Trophoblast cell (in vitro differentiated cells and primary cell): ENCODE measurements around the gene CCN6.
A peak's percentile ranks its signal among the peaks of the same experiment; 100 is the strongest.

Experiments
- DNase-seq, 2 donors: peaks; one replicate each; pipeline ENCODE4 v3.0.0-alpha.2; 2016
- H2AFZ ChIP-seq: 2 replicates; pipeline ENCODE4 v1.6.1; 2013; ENCODE audit warnings: low read length, moderate library complexity, mild to moderate bottlenecking; ENCODE audit not compliant: insufficient read depth, poor library complexity
- H2AK5ac ChIP-seq: 2 replicates; pipeline ENCODE4 v1.6.1; 2013; ENCODE audit warnings: mild to moderate bottlenecking, low read length
- H2BK120ac ChIP-seq: 2 replicates; pipeline ENCODE4 v1.6.1; 2013; ENCODE audit warnings: low read length, mild to moderate bottlenecking, moderate library complexity; ENCODE audit not compliant: insufficient read depth, poor library complexity
- H2BK12ac ChIP-seq: 2 replicates; pipeline ENCODE4 v1.6.1; 2013; ENCODE audit warnings: mild to moderate bottlenecking, low read length, moderate library complexity
- H2BK5ac ChIP-seq: 2 replicates; pipeline ENCODE4 v1.6.1; 2013; ENCODE audit warnings: low read length, low read depth, moderate library complexity, mild to moderate bottlenecking; ENCODE audit not compliant: poor library complexity
- H3K14ac ChIP-seq: 2 replicates; pipeline ENCODE4 v1.6.1; 2013; ENCODE audit warnings: mild to moderate bottlenecking, low read length
- H3K18ac ChIP-seq: 2 replicates; pipeline ENCODE4 v1.6.1; 2013; ENCODE audit warnings: mild to moderate bottlenecking, low read length
- H3K23ac ChIP-seq: 2 replicates; pipeline ENCODE4 v1.6.1; 2013; ENCODE audit warnings: low read length
- H3K27ac ChIP-seq: 2 replicates; pipeline ENCODE4 v1.5.1; 2013; ENCODE audit warnings: low read depth, mild to moderate bottlenecking, inconsistent platforms, low read length, moderate library complexity
- H3K27me3 ChIP-seq: 2 replicates; pipeline ENCODE4 v1.6.1; 2013; ENCODE audit warnings: inconsistent platforms, mild to moderate bottlenecking, low read length, moderate library complexity; ENCODE audit not compliant: insufficient read depth
- H3K36me3 ChIP-seq, 2 experiments: 1 replicate in 1 of 2; 2 replicates in 1 of 2; pipeline ENCODE4 v1.6.1; 2013; ENCODE audit warnings: low read length in 2 of 2, mild to moderate bottlenecking in 2 of 2, moderate library complexity in 1 of 2; ENCODE audit not compliant: insufficient read depth in 2 of 2, control insufficient read depth in 1 of 2
- H3K4ac ChIP-seq: 2 replicates; pipeline ENCODE4 v1.6.1; 2013; ENCODE audit warnings: low read depth, mild to moderate bottlenecking, low read length, moderate library complexity
- H3K4me1 ChIP-seq, 2 experiments: 1 replicate in 1 of 2; 2 replicates in 1 of 2; pipeline ENCODE4 v1.6.1; 2013; ENCODE audit warnings: low read length in 2 of 2, mild to moderate bottlenecking in 2 of 2, moderate library complexity in 1 of 2; ENCODE audit not compliant: insufficient read depth in 2 of 2, control insufficient read depth in 1 of 2
- H3K4me2 ChIP-seq: 2 replicates; pipeline ENCODE4 v1.6.1; 2013; ENCODE audit warnings: inconsistent platforms, mild to moderate bottlenecking, low read length, moderate library complexity
- H3K4me3 ChIP-seq: 2 replicates; pipeline ENCODE4 v1.5.1; 2013; ENCODE audit warnings: mild to moderate bottlenecking, low read depth, low read length, inconsistent platforms
- H3K79me1 ChIP-seq: one replicate; pipeline ENCODE4 v1.6.1; 2013; ENCODE audit warnings: low read length
- H3K79me2 ChIP-seq: 2 replicates; pipeline ENCODE4 v1.6.1; 2013; ENCODE audit warnings: low read length, mild to moderate bottlenecking; ENCODE audit not compliant: control insufficient read depth, insufficient read depth, poor library complexity
- H3K9ac ChIP-seq: 2 replicates; pipeline ENCODE4 v1.6.1; 2013; ENCODE audit warnings: mild to moderate bottlenecking, low read length
- H3K9me3 ChIP-seq: 2 replicates; pipeline ENCODE4 v1.6.1; 2013; ENCODE audit warnings: low read depth, mild to moderate bottlenecking, control low read depth, inconsistent platforms, low read length; ENCODE audit not compliant: insufficient read depth
- H4K12ac ChIP-seq: 2 replicates; pipeline ENCODE4 v1.6.1; 2013; ENCODE audit warnings: low read depth, mild to moderate bottlenecking, low read length, moderate library complexity
- H4K8ac ChIP-seq: 2 replicates; pipeline ENCODE4 v1.6.1; 2013; ENCODE audit warnings: low read depth, mild to moderate bottlenecking, low read length, moderate library complexity
- H4K91ac ChIP-seq: one replicate; pipeline ENCODE4 v1.6.1; 2013; ENCODE audit warnings: low read depth, mild to moderate bottlenecking, low read length, moderate library complexity
- WGBS: extraction: QIAGEN DNeasy Blood & Tissue Kit; methylation state at CpG from one replicate; pipeline ENCODE4 v1.1.7; 2013; ENCODE audit warnings: missing lambda C conversion rate; ENCODE audit not compliant: insufficient read length, insufficient coverage; ENCODE audit errors: extremely low coverage; 5-methylcytosine and 5-hydroxymethylcytosine counted together

Gene CCN6

DNA sequence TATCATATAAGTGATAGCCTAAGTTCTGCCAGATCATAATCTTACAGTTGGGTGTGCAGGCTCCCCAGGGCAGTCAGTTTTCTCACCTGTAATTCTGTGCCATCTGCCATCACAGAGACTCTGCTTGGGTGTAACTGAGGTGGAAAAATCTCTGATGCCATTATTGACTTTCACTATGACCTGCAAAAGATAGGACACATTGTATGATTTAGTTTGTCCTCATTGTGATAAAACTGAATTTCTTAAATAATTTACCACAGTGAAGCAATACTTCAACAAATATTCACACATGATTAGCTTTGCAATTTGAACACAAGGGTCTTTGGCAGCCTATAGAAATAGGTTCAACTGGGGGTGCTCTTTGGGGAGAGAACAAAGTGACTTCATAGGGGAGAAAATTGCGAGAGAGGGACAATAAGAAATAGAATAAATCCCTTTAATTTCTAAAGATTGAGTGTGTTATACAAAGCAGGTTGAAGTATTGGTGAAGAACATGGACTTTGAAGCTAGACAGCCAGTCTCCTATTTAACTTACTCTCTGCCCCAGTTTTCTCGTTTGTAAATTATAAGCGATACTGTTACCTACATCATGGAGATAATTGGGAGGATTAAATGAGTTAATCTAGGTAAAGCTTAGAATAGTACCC lies 60.8 kb downstream of the CCN6 start:
- no peak overlapping the region for H4K91ac ChIP-seq
- no peaks in the 10 kb centered on the region for H3K79me1 ChIP-seq
- no peak overlapping the region for H3K4ac ChIP-seq
- no peak overlapping the region for H2BK120ac ChIP-seq
- no peaks in the 10 kb centered on the region for H3K79me2 ChIP-seq
- no peaks in the 10 kb centered on the region for H3K27me3 ChIP-seq
- no peak overlapping the region for H4K12ac ChIP-seq
- no peak overlapping the region for H2AFZ ChIP-seq
- no peak overlapping the region for H2BK5ac ChIP-seq
- H3K9me3 ChIP-seq: no peaks in the 10 kb centered on the region
- DNase-seq: no peak
- H3K18ac ChIP-seq: no peak overlapping the region
- H3K14ac ChIP-seq: no peak overlapping the region
- no peak overlapping the region for H3K9ac ChIP-seq
- no CpG with 5 or more reads among the region's 3 CpGs for WGBS
- no peaks in the 10 kb centered on the region for H3K4me1 ChIP-seq
- no peak overlapping the region for H4K8ac ChIP-seq
- no peak overlapping the region for H3K4me2 ChIP-seq
- H3K23ac ChIP-seq: no peak overlapping the region
- H3K4me3 ChIP-seq: no peak overlapping the region
- H2AK5ac ChIP-seq: no peak overlapping the region
- H2BK12ac ChIP-seq: no peak overlapping the region
- H3K36me3 ChIP-seq: no peaks in the 10 kb centered on the region
- no peak overlapping the region for H3K27ac ChIP-seq

DNA sequence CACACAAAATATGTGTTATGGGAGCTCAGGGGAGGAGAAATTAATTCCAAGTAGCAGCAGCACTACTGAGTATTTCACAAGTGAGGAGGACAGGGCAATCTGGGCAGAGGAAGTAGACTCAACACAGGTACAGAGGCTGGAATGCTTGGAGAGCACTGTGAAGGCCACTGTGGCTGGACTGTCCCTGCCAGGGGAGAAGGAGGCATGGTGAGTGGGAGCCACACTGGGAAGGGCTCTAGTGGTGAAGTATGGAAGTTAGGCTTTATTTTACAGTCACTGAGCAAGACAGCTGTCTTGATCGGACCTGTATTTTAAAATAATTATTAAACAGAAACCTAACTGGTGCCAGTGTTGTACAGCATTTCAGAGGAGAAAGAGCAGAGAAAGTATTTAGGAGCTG lies 62.3 kb downstream of the CCN6 start:
- Histone ChIP-seq H3K27me3 (no peaks in the 10 kb centered on the region), H3K4me1 (no peaks in the 10 kb centered on the region), H3K14ac (no peak overlapping the region), H3K79me1 (no peaks in the 10 kb centered on the region), H3K36me3 (no peaks in the 10 kb centered on the region), H3K9me3 (no peaks in the 10 kb centered on the region), H3K9ac (no peak overlapping the region), H3K4me3 (no peak overlapping the region), H3K23ac (no peak overlapping the region), H2BK120ac (no peak overlapping the region), H3K18ac (no peak overlapping the region), H4K12ac (no peak overlapping the region), H4K8ac (no peak overlapping the region), H2AK5ac (no peak overlapping the region), H3K4ac (no peak overlapping the region), H3K79me2 (no peaks in the 10 kb centered on the region), H2BK12ac (no peak overlapping the region), H3K27ac (no peak overlapping the region), H3K4me2 (no peak overlapping the region), H2BK5ac (no peak overlapping the region), H4K91ac (no peak overlapping the region), H2AFZ (no peak overlapping the region)
- no CpG with 5 or more reads among the region's 1 CpG for WGBS
- no peak for DNase-seq

DNA sequence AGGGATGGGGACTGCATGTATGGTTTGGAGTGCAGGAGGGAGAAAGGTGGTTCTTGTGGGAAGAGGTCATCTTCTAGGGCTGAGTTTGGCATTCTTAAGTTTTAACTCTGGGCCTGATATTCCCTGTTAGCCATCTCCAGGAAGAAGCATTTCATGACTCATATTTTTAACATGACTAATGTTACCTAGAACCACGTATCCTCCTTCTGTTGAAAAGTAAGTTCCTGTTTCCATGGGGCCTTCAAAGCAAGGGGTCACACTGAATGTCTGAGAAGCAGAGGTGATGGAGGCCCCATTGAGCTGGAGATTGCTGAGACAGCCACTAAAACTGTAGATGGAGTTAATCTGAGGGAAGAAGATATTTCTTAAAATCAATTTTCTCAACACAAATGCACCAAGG lies 63.6 kb downstream of the CCN6 start:
- no peaks in the 10 kb centered on the region for H3K79me1 ChIP-seq
- WGBS: no CpG with 5 or more reads among the region's 1 CpG
- H2AK5ac ChIP-seq: no peak overlapping the region
- H3K9me3 ChIP-seq: no peaks in the 10 kb centered on the region
- no peak overlapping the region for H3K4ac ChIP-seq
- no peak overlapping the region for H3K4me3 ChIP-seq
- H4K91ac ChIP-seq: no peak overlapping the region
- H3K14ac ChIP-seq: no peak overlapping the region
- H3K79me2 ChIP-seq: no peaks in the 10 kb centered on the region
- no peak overlapping the region for H4K8ac ChIP-seq
- H2AFZ ChIP-seq: no peak overlapping the region
- H2BK12ac ChIP-seq: no peak overlapping the region
- H3K36me3 ChIP-seq: no peaks in the 10 kb centered on the region
- no peak overlapping the region for H3K23ac ChIP-seq
- no peaks in the 10 kb centered on the region for H3K27me3 ChIP-seq
- H3K4me2 ChIP-seq: no peak overlapping the region
- DNase-seq: peak in 1 of 2 donors; percentile 31
- no peak overlapping the region for H3K9ac ChIP-seq
- no peak overlapping the region for H3K18ac ChIP-seq
- no peak overlapping the region for H2BK5ac ChIP-seq
- H4K12ac ChIP-seq: no peak overlapping the region
- H2BK120ac ChIP-seq: no peak overlapping the region
- H3K4me1 ChIP-seq: no peaks in the 10 kb centered on the region
- H3K27ac ChIP-seq: no peak overlapping the region

DNA sequence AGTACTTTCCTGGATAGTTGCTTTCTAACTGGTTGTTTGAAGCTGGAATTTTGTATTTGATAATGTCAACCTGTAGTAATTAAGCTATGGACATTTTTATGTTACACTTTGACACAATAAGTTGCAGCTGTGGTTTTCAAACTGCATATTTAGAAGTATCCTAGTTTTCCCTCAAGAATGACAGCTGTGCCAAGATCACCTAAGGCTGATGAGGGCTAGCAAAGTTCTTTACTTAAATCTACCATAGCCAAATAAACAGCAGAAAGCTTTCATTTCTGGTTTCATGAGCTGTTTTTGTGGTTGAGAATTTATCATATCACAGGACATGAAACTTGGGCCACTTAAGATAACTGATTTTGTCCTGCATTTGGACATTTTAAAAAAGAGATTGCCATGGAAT lies 64.1 kb downstream of the CCN6 start:
- DNase-seq: peak in 1 of 2 donors; percentile 3
- no peak overlapping the region for H3K4ac ChIP-seq
- H4K91ac ChIP-seq: no peak overlapping the region
- no peaks in the 10 kb centered on the region for H3K79me2 ChIP-seq
- H2BK120ac ChIP-seq: no peak overlapping the region
- H3K14ac ChIP-seq: no peak overlapping the region
- no peak overlapping the region for H3K23ac ChIP-seq
- H3K27me3 ChIP-seq: no peaks in the 10 kb centered on the region
- H3K4me3 ChIP-seq: no peak overlapping the region
- H2BK5ac ChIP-seq: no peak overlapping the region
- no peak overlapping the region for H3K27ac ChIP-seq
- H4K8ac ChIP-seq: no peak overlapping the region
- no peak overlapping the region for H3K18ac ChIP-seq
- H4K12ac ChIP-seq: no peak overlapping the region
- H3K9ac ChIP-seq: no peak overlapping the region
- H2BK12ac ChIP-seq: no peak overlapping the region
- H3K79me1 ChIP-seq: no peaks in the 10 kb centered on the region
- H3K9me3 ChIP-seq: no peaks in the 10 kb centered on the region
- H3K36me3 ChIP-seq: no peaks in the 10 kb centered on the region
- H3K4me2 ChIP-seq: no peak overlapping the region
- H3K4me1 ChIP-seq: no peaks in the 10 kb centered on the region
- H2AK5ac ChIP-seq: no peak overlapping the region
- no peak overlapping the region for H2AFZ ChIP-seq
